Measurements from ENCODE around the gene RASEF.

- TF ChIP-seq, protein P1, sequence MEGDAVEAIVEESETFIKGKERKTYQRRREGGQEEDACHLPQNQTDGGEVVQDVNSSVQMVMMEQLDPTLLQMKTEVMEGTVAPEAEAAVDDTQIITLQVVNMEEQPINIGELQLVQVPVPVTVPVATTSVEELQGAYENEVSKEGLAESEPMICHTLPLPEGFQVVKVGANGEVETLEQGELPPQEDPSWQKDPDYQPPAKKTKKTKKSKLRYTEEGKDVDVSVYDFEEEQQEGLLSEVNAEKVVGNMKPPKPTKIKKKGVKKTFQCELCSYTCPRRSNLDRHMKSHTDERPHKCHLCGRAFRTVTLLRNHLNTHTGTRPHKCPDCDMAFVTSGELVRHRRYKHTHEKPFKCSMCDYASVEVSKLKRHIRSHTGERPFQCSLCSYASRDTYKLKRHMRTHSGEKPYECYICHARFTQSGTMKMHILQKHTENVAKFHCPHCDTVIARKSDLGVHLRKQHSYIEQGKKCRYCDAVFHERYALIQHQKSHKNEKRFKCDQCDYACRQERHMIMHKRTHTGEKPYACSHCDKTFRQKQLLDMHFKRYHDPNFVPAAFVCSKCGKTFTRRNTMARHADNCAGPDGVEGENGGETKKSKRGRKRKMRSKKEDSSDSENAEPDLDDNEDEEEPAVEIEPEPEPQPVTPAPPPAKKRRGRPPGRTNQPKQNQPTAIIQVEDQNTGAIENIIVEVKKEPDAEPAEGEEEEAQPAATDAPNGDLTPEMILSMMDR (IDR thresholded peaks at IDR 0.05): no peak
- no peak for TF ChIP-seq ZFX (IDR thresholded peaks at IDR 0.05; ENCODE audit: borderline replicate concordance)
Measured at GRCh38 chr9:83036043-83036442, 26.9 kb downstream of the RASEF start.

All from 22Rv1 (cell line).